Fibroblast of pulmonary artery (primary cell): ENCODE results near the gene FAM53A.

Source experiments
- DNase-seq: peaks from one replicate; pipeline ENCODE4 v3.0.0-alpha.2; 2010; ENCODE audit warnings: low read depth
- H3K4me3 ChIP-seq: replicated peaks from 2 replicates; pipeline ENCODE4 v1.5.1; 2011; ENCODE audit warnings: low read depth, mild to moderate bottlenecking, control low read depth, low read length, moderate library complexity
- CTCF ChIP-seq: IDR thresholded peaks from 2 replicates; pipeline ENCODE4 v1.5.1; 2011; ENCODE audit warnings: mild to moderate bottlenecking, control low read depth, low read length, inconsistent platforms; ENCODE audit errors: missing control alignments

The FAM53A gene

GRCh38 chr4:1621526-1621925, 62.6 kb downstream of the FAM53A start:
- H3K4me3 ChIP-seq: no peak overlapping the region
- no peak for DNase-seq
- TF ChIP-seq CTCF: no peak

- no peak overlapping the region for H3K4me3 ChIP-seq
- DNase-seq: no peak
- no peak for TF ChIP-seq CTCF
Measured at GRCh38 chr4:1619151-1619672, 64.9 kb downstream of the FAM53A start.

DNA sequence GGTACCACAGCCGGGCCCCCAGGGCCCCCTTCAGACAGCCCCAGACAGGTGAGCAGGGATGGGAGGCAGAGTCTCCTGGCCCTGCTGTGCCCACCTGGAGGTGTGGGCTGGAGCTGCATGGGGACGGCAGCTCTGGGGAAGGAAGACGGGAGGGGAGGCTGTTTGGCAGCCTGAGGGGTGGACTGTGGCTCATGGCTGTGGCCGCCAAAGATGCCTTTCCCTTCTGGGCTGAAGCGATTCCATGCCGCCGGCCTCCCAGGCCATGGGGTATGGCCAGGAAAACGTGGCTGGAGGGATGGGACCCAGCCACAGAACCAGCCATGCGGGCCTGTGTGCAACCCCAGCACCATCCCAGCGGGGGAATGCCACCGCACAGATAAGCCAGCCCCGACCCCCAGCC, 65.7 kb downstream of the FAM53A start:
- TF ChIP-seq CTCF: no peak
- no peak overlapping the region for H3K4me3 ChIP-seq
- no peak for DNase-seq

DNA sequence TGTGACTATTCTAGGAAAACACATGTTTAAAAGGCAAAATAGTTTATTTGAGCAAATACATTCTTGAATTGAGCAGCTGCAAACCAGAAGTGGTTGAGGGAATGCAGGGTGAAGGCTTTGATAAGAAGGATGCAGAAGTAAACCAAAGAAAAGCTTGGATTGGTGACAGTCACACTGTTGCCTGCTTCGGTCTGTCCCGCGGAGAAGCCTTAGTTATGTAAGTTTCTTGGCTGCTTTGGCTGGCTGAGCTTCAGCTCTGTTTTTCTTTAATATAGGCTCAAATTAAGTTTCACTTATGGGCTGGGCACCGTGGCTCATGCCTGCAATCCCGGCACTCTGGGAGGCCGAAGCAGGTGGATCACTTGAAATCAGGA, 67.6 kb downstream of the FAM53A start:
- H3K4me3 ChIP-seq: no peak overlapping the region
- TF ChIP-seq CTCF: no peak
- no peak for DNase-seq

GRCh38 chr4:1615786-1616556, 68.1 kb downstream of the FAM53A start:
- TF ChIP-seq CTCF: no peak
- H3K4me3 ChIP-seq: no peak overlapping the region
- DNase-seq: no peak

DNA sequence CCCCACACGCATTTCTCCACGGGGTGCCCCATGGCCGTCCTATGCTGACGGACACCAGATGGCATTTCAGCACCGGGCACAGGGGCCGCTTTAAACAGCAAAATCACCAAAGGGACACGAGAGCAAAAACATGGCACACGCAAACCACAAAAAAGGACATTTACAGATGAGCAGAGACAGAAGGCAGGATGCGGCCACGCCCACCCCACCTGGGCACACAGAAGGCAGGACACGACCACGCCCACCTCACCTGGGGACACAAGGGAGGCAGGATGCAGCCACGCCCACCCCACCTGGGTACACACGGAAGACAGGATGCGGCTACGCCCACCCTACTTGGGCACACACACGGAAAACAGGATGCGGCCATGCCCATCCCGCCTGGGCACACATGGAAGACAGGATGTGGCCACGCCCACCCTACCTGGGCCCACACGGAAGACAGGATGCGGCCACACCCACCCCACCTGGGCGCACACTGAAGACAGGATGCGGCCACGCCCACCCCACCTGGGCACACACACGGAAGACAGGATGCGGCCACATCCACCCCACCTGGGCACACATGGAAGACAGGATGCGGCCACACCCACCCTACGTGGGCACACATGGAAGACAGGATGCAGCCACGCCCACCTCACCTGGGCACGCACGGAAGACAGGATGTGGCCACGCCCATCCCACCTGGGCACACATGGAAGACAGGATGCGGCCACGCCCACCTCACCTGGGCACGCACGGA, 69.1 kb downstream of the FAM53A start:
- no peak overlapping the region for H3K4me3 ChIP-seq
- DNase-seq: no peak
- TF ChIP-seq CTCF: no peak
